NCI-H1048 (cell line): ENCODE measurements around the gene PRSS23.

Source experiments
- DNase-seq: peaks from one replicate; lab custom pipeline; 2025; lab: John Stamatoyannopoulos, UW

Gene PRSS23

DNA sequence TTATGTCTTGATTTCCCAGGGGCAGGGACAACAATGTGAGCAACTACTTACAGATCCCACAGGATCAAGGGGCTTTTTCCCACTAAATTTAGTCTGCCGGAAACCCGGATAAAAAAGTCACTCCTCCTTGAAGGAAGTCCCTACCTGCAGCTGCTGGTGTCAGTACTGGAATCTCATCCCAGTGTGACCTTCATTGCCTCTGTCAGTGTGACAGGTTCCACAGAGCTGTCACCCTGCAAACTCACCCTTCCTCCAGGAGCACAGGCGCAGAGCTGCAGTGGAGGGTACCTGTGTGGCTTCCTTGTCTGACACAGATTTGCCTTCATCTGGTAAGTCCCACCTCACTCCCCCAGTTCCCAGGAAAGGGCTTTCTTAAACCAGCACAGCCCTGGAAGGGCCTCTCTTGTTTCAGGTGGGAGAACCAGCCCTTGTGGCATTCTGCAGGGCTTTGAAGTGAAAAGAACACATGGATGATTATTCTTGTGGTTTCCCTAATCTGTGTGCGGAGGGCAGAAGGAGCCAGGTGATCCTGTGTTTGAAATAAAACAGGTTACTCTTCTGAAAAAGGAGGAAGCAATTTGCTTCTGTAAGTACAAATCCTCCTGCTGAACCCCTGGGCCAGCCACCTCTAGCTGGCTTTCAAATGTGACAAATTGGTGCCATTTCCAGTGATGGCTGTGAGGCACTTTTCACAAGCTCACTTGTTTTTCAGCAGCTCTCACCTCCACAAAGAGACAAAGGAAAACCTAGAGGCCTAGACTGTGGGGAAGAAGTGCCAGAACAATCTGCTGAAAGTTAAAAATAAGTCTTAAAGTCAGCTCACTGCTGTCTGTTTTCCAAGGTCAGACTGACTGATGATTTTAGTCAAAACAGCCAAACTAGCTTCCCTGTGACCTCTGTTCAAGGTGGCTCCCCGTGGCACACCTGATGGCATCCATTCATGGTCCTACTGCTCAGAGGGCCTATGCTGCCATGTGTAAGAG lies 9.2 kb upstream of the PRSS23 start:
- no peak for DNase-seq

- DNase-seq, result no peak
Measured at GRCh38 chr11:86792150-86792549, 8.2 kb upstream of the PRSS23 start.

GRCh38 chr11:86793307-86793706 lies 7.0 kb upstream of the PRSS23 start:
- DNase-seq, result no peak

- DNase-seq, result no peak
Measured at GRCh38 chr11:86795511-86795910, 4.8 kb upstream of the PRSS23 start.

DNA sequence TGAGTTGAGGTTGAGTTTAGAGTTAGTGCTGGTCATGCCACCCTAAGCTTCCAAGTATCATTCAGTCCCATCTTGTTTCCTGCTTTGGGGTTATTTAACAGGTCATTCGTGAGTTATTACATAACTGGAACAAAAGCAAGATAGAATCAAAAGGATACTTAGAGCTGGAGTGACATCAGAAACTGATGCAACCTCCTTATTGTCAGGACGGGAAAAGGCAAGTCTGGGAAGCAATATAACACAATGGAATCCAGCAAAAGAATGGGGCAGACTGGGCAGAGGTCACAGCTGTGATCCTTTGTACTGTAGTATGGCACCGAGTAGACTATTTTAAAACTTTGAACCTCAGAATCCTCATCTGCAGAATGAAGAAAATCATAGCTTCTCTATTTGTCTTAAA lies 4.4 kb upstream of the PRSS23 start:
- no peak for DNase-seq

GRCh38 chr11:86797133-86797532 lies 3.2 kb upstream of the PRSS23 start:
- no peak for DNase-seq

DNA sequence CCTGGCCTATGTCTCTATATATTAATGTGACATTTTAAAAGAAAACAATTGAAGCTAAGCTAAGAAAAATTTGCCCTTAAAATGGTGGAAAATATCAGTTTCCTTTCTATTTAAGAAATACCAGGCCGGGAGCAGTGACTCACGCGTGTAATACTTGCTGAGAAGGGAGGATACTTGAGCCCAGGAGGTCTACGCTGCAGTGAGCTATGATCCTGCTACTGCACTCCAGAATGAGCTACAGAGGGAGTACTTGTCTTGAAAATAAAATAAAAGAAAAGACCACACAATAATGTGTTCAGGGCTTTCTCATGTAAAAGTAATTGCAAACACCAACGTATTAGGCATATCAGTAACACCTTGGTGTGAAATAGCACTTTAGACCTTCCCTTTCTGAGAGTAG lies 1.4 kb upstream of the PRSS23 start:
- DNase-seq, result no peak

GRCh38 chr11:86799680-86800075 lies 664 bp upstream of the PRSS23 start:
- no peak for DNase-seq

GRCh38 chr11:86800960-86801272 lies 574 bp downstream of the PRSS23 start:
- DNase-seq, result no peak

DNA sequence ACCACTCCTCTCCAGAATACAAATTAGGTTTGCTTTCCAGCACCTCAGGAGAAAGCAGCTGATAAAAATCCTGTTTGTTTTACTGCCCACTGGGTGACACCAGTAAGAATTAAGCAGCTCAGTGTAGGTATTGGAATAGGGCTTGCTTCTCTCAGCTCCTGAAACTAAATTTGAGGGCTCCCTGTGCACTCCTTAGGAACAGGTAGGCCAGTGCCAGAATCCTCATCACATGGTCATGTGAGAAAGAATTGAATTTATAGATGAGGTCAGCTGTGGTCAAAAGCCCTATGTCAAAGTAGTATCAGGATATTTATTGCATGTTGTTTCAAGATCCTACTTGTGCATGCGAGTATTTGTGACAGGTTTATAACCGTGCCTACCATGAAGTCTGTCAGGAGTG lies 1.0 kb downstream of the PRSS23 start:
- no peak for DNase-seq

GRCh38 chr11:86802146-86802545 lies 1.8 kb downstream of the PRSS23 start:
- DNase-seq, result no peak

DNA sequence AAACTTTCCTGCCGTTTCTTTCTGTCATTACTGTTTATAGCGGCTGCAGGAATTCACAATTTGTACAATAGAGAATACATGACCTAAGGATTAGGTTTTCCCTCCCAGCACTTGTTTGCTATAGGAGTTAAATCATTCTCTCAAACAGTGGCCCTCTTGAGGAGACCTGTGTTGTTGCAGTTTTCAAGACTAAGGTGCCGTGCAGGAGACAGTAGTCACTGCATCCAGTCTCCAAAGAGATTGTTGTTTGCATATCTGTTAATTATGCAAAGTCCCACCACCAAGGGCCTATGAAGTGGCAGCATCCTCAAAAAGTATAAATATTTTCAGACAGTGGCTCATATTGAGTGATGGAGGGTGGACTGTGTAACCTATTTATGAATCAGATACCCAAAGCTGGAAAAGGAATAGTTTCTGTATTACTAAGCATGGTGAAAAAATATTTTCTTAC lies 2.3 kb downstream of the PRSS23 start:
- peak; percentile 35 for DNase-seq

DNA sequence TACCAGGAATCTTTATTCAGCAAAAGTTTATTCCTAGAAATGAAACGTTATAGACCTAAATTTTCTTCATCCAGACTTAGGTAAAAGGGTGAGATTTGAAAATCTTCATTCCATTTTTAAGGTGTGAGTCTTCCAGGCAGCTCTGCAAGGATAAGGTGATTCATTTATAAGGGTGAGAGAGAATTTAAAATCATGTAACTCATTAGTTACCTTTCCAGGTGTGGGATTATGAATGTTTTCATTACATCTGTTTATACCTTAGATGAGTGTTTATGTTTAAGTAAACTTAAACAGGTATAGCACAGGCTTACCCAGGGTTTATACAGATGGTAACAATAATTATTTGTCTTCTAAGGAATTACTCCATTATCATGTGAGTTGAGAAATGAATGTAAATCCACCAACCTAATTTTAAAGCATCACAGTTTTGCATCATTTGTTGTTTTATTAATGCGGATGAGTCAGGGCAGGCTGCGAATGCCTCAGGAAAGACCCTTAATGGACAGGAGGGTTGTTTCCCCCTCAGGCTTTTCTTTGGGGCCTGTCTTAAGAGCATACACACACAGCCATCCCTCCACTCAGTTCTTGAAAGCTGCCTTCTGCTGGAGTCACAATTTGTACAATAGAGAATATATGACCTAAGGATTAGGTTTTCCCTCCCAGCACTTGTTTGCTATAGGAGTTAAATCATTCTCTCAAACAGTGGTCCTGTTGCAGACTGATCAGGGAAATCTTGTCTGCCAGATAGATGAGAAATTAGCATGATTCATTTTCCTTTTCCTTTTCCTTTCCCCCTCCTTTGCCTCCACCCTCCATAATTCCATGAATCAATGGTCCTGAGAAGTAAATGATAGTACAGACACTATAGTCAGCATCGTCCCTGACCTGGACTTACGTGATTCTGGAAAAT lies 3.0 kb downstream of the PRSS23 start:
- DNase-seq, result no peak

- no peak for DNase-seq
Measured at GRCh38 chr11:86804951-86805350, 4.6 kb downstream of the PRSS23 start.

DNA sequence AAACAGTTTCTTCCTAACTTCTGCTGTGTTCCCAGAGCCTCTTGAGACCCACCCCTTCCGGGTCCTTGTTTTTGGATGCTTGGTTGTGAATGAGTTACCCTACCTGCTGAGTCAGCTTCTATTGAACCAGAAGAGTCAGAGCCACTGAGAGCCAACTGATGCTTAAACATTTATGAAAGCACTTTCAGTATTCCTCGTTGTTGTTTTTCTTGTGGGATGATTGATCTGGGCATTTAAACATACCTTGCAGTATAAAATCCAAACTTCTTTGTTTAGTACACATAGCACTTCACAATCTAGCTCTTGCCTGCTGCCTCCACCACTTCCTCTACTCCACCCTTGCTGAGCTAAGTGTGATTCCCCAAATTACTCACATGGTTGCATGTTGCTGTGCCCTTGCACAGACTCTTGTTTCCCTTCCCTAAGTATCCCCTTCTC lies 5.5 kb downstream of the PRSS23 start:
- no peak for DNase-seq

GRCh38 chr11:86806903-86807302 lies 6.6 kb downstream of the PRSS23 start:
- DNase-seq, result no peak

DNA sequence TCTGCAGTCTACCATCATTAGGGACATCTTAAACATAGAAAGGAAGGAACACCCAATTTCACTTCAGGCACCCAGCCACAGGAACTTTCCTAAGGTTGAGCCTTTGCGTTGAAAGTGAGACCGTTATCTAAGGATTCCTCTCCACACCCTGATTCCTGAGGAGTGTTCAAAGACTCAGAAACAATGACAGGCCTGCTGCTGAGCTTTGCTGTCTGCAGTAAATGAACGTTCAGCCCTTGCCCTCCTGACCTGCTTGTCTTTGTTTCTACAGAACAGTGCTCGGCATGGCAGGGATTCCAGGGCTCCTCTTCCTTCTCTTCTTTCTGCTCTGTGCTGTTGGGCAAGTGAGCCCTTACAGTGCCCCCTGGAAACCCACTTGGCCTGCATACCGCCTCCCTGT lies 7.0 kb downstream of the PRSS23 start:
- no peak for DNase-seq

- no peak for DNase-seq
Measured at GRCh38 chr11:86809561-86809960, 9.2 kb downstream of the PRSS23 start.

DNA sequence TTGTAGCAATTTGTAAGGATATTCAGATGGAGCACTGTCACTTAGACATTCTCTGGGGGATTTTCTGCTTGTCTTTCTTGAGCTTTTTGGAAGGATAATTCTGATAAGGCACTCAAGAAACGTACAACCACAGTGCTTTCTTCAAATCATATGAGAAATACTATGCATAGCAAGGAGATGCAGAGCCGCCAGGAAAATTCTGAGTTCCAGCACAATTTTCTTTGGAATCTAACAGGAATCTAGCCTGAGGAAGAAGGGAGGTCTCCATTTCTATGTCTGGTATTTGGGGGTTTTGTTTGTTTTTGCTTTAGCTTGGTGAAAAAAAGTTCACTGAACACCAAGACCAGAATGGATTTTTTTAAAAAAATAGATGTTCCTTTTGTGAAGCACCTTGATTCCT lies 9.9 kb downstream of the PRSS23 start:
- DNase-seq, result no peak

DNA sequence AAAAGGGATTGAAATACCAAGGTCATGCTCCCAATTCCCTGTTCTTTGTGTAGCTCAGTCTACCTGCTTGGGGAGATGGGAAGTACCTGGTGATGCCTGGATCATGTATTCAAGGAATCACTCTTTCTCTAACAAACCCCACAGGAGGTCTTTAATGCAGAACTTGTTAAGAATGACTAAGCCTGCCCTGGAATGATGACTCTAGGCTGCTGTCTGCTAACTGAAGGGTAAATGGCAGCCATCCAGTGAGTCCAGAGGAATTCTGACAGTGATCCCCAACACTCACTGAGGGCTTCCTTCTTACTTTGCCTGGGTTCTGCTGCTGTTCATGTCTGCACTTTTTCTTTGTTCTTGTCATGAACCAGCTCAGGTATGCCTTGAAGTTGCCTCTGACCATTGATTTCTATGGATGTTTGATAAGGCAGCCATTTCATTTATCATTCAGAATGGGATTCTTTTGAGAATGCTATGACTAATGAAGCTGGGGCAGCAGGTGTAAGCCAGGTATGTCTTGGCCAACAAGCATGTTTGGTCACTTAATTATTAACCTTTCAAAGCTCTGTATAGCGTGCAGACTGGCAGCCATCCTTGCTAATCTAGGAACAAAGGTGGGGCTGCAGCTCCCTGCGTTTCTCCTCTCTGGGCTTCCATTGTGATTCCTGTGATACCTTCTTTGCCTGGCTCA lies 11.4 kb downstream of the PRSS23 start:
- DNase-seq, result no peak

DNA sequence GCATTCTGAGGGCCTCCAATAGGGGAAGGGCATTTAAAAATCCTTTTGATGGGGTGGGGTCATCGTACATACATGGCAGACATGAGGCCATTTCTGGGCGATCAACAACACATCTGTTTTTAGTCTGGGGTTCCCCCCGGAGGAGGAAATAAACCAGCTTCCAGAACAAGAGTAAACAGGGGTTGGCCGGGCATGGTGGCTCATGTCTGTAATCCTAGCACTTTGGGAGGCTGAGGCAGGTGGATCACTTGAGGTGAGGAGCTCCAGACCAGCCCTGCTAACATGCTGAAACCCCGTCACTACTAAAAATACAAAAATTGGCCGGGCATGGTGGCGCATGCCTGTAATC lies 12.0 kb downstream of the PRSS23 start:
- no peak for DNase-seq

GRCh38 chr11:86812981-86813380 lies 12.6 kb downstream of the PRSS23 start:
- no peak for DNase-seq
